NCI-H1436 (cell line): ENCODE data around the gene SNX32.

Experiments used
- DNase-seq: peaks from one replicate; lab custom pipeline; 2025; lab: John Stamatoyannopoulos, UW

The SNX32 gene

DNA sequence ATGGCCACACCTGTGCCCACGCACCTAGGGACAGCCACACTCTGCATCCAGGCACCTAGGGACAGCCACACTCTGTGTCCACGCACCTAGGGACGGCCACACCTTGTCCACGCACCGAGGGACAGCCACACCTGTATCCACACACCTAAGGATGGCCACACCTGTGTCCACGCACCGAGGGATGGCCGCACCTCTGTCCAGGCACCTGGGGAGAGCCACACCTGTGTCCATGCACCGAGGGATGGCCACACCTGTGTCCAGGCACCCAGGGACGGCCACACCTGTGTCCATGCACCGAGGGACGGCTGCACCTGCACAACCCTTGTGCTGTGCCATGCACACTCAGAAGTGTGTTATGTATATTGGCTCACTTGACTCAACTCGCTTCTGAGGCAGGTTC lies 36.1 kb upstream of the SNX32 start:
- no peak for DNase-seq

DNA sequence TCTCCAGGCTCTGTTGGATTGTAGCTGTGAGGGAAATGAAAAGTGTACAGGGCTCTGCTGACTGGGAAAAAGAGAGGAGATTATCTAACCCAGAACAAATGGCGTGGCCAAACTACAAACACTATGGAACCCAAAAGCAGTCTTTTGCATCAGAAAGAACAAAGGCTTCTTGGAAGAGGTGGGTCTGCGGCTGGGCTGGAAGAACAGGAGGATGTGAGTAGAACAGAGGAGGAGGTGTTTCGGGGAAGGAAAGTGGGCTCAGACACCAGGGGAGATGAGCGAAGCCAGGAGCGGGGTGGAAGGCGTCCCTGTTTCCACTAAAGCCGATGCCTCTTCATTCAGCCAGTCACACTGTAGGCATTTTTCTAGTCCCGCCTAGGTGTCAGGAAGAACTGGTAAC lies 34.9 kb upstream of the SNX32 start:
- no peak for DNase-seq

GRCh38 chr11:65801153-65801987 lies 32.4 kb upstream of the SNX32 start:
- DNase-seq, result no peak

DNA sequence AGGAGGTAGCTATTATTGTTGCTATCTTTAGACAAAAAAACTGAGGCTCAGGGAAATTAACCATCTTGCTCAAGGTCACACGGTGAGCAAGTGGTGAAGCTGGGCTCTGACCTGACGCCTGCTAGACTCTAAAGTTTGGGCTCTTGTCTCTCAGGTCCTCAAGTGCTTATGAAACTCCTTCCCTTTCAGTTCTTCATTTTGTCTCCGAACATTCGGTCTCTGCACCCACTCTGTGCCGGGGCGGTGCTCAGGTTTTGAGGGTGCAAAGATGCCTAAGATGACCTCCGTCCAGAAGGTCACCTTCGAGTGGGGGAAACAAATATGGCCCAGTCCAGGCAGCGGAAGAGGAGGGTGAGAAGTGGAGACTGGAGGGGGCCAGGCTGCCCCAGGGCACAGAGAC lies 30.9 kb upstream of the SNX32 start:
- DNase-seq, result no peak

DNA sequence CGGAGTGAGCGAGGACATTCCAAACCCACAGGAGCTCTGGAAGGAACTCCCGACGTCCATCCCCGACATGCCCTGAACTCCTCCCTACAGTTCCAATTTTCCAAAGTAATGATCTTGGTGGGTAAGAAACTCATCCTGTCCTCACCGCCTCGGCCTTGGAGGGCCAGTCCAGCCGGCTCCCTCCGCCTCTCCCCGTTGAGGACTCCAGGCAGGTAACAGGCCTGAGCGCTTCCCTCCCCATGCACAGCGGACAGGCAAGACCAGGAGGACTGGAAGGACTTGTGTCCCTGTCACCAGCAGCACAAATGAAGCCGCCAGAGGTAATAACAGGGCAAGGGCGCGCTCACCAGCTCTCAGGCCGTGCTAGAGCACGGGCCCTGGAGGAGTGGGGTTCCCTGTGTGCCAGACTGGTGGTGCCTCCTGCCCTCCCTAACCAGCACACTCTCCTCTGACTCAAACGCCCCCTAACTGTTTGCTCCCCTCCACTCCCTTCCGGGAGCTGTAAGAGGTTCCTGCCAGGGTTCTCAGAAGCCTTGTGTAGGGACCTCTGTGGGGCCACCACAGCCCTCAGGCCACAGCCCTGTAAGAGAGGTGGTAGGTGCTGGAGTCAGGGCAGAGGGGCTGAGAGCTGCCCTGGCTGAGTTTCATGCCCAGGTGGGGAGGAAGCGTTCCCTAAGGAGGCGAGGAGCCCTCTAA lies 29.8 kb upstream of the SNX32 start:
- no peak for DNase-seq

GRCh38 chr11:65806979-65807378 lies 26.8 kb upstream of the SNX32 start:
- no peak for DNase-seq

DNA sequence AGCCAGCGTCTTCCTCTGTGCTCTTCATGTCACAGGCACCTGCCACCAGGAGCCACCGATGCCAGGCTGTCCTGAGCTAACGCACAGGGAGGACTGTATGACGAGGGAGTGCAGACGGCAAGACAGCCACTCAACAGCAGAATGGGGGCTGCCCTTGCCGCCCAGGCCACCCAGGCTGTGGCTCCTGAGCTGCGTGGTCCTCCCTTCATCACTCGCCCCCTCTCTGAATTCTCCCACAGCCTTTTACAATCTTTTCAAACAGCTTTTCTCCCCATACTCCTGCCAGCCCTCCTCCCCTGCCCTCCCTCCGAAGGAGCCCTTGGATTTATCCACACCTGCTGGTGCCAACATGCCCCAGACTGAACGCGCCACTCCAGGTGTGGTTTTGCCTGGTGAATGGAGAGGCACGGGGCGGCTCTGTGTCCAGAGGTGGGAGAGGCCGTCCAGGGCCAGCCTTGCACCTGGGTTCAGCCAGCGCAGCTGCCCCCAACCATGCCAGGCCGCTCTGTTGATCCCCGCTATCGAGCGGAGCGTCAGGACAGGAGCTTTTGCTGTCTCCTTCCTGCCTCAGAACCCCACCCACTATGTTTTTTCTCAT lies 24.9 kb upstream of the SNX32 start:
- no peak for DNase-seq

DNA sequence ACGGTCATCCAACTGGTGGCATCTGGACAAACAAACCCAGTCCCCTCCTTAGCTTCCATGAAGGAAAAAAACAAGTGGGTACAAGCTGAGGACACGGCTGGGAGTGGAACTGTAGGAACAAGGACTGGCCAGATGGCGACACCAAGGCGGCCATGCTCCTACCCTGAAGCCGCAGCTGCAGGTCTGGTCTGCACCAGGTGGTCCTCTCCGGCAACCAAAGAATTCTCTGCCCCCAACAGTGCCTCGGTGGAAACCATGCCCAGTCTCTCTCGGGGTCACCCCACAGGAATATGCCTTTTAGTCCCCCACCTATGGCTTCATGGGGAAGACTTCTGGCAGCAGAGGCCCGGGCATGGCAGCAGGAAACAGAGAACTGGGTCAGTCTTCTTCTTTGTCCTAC lies 24.3 kb upstream of the SNX32 start:
- no peak for DNase-seq

DNA sequence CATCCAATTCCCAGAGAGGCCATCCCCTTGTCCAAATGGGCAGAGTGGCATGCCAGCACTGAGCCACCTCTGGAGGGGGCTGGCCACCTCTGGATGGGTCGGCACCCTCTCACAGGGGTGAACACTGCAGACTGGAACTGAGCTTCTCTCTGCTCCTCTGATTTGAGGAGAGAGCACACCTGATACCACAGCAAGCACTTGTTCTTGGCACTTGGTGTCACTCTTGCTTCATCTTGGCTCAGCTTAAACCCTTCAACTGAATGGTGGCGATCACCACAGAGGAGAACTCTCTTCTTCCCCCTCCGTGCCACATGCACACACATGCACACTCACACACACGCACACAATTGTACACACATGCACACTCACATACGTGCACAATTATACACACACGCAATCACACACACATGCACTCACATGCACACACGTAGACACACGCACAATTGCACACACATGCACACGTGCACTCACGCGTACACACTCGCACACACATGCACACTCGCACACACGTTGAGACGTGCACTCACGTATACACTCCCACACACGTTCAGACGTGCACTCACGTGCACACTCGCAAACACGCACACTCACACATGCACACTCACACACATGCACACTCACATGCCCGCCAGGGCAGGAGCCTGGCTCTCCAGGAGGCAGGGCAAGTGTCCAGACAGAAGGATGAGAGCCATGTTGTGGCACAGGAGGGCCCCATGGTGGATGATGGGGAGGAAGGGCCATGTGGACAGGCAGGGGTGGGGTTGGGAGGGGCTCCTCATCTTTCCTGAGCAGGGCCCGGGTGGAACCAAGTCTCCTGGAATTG lies 23.5 kb upstream of the SNX32 start:
- DNase-seq, result no peak

DNA sequence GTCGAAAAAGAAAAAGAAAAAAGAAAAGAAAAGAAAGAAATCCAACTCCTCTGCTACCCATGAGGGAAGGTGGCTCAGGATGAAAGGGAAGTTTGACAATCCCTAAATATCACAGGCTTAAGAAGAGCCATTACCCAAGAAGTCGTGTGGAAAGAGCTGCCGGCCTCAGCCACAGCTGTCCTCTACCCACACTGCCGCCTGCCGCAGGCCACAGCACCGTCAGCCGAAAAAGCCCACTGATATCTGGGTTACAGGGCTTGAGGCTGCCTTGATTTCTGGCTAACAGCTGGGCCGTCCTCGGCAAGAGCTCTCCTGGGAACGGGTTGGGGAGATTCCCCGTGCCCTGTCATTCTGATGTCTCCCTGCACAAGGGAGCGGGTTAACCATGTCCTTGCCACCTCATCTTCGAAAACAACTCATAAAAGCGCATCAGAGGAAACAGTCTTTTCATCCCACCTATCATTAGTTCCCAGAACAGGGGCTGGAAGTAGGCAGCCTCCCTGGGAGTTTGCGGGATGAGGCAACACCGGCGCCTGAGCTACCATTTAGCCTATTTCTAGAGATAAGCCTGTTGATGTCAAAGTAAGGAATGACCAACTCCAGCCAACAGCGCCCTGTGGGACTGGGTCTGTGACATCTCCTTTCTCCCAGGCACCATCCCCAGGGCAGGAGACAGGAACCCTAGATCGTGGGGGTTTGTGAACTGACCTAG lies 21.8 kb upstream of the SNX32 start:
- DNase-seq, result no peak

- no peak for DNase-seq
These were observed 19.4 kb upstream of the SNX32 start for GRCh38 chr11:65814131-65814985.

DNA sequence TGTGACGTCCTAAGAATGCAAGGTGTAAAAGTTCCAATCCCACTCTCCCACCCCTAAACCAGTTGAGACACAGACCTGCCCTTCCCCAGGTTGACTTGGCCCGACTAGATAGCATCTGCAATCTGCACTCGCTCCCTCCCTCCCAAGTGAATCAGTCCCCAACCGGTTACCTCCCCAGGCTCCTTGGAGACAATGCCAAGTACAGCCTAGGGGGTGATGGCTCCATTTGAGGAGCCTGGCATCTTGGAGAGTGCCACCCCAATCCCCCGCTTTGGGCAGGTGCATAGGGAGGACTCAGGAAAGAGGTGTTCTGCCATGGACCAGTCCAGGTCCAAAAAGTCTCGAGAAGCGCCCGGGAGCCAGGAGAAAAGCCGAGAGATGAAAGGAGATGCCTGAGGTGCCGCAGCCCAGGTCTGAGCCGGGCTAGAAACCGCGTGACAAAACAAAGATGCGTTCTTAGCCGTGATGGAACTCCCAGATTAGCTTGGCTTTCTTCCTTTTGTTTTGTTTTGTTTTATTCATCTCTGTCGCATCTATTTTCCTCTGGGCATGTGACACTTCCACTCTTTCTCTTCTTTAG lies 18.7 kb upstream of the SNX32 start:
- no peak for DNase-seq

DNA sequence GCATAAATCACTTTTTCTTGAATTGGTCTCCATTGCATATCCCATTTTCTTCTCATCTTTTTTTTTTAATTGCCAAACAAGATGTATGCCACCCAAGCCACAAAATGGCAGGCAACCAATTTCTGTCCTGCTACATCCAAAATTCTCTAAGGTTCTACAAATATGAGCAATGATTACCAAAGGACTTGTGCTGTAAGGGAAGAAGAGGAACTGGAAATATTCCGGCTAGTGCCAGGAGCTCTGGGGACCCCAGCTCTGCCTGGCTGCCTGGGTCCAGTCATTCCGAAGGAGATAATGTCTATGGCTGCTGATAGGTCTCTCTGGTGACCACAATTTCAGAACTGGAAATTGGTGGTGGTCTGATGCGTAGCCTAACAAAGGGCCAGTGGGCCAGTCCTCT lies 17.1 kb upstream of the SNX32 start:
- no peak for DNase-seq

DNA sequence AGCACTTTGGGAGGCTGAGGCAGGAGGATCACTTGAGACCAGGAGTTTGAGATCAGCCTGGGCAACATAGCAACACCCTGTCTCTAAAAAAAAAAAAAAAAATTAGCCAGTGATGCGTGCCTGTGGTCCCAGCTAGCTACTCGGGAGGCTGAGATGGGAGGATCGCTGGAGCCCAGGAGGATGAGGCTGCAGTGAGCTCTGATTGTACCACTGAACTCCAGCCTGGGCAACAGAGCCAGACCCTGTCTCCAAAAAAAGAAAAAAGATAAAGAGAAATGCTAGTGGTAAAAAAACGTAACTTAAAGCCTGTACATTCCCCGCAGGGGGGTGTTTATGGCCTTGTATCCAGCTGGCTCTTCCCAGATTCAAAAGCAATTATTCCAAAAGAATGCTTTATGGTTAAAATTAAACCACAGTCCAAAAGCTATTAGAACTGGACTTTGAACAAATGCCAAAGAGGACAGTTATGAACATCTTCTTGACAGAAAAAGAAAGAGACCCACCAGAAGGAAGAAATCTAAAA lies 16.4 kb upstream of the SNX32 start:
- no peak for DNase-seq

GRCh38 chr11:65817835-65818680 lies 15.7 kb upstream of the SNX32 start:
- peak; percentile 88 for DNase-seq

DNA sequence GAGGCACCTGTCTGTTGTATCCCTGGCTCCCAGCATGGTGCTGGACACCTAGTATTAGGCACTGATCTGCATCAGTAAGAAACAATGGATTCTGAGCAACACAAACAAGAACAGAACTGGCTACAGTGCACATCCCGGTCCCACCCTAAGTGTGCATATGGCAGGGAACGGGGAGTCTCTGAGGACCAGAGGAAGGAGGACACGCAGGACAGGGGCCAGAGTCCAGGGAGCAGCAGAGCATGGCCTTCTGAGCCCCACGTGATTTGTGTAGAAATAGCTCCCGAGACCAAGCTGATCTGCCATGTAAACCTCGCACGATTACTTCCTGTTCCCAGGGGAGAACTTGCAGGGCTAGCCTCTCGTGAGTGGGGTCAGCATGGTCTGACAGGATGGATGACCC lies 12.7 kb upstream of the SNX32 start:
- no peak for DNase-seq

DNA sequence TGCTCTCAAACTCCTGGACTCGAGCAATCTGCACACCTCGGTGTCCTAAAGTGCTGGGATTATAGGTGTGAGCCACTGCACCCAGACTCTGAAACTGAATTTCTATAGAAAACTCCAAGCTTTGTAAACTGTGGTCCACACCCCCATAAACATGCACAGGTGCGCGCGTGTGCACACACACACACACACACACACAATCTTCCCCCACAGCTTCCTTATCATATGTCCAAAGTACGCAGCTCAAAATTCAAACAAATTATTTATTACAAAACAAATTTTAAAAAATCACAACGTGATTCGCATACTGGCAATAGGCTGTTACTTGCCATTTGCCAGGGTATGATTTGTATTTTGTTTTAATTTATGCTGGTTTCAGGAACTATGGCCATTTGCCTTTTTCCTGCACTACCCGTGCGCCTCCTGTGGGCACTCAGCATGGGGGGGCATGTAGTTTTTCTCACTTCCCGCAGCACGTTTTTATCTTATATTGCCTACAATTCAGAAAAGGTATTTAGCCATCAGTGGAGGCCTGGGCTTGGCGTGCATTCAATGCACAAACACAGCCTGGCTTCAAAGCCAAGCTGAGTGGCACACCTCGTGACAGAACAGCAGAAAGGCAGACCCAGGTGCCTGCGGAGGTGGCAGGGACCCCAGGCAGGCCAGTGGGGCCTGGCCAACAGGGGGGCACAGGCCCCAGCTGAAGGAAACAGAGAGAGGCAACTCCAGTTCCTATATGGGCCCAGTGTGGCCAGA lies 10.8 kb upstream of the SNX32 start:
- DNase-seq, result no peak

DNA sequence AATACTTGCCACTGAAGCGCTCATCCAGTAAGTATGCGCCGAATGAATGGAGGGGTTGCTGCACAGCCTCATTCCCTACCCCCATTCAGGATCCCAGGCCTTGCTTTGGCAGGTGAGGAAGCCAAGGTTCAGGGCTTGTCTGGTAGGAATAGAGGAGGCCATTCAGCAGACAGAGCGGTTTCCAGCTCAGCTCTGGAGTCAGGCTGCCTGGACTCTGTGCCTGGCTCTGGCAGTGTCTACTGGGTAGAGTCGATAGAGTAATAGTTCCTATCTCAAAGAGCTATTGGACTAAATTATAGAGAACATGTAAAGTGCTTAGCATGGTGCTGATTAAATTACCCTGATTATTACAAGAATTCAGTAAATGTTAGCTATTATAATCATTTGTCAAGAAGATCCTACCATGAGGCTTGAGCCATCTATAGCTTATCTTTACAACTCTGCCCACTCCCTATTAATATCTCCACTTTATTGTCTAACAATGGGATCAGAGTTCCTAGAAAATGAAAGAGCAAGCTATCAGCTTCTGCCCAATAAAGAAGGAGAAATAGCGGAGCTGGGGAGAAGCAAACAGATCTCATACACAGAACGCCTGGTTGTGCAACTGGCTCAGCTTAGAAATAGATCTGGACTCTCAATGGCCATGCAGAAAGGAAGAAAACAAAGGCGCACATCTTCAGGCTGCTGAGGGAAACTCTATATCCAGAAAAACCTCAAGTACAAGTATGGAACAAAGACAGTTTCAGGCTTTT lies 6.6 kb upstream of the SNX32 start:
- DNase-seq, result no peak
